Left kidney (tissue), 8 donors: Measurements from ENCODE around the gene CAST. TPM values are rescaled to one million over a fixed set of nuclear protein-coding genes. Genes with fewer than 3 reads are reported as not detected.
"Not testable (repeated sequence)": the region's sequence is repeated elsewhere in the genome, so short reads cannot be mapped to it uniquely, and the experiment has no call there.

Source experiments
- DNase-seq: peaks from one replicate; pipeline ENCODE4 v3.0.0-alpha.2; 2013
- long read RNA-seq, 8 donors: transcript quantifications; one replicate each; lab custom pipeline, GENCODE V29; 2026
- polyA plus RNA-seq: library from polyadenylated mRNA; unstranded; fragments of 120-200 nt; gene quantifications from one replicate; pipeline ENCODE4 v1.2.1, GENCODE V29; 2013; ENCODE audit not compliant: insufficient read length

Gene CAST
- polyA plus RNA-seq: 138 TPM
- long read RNA-seq, donor 1, partial matches to known transcripts: 94 of 95 reads
- long read RNA-seq, donor 1, other reads (novel, unspliced or antisense): 0 of 95 reads
- long read RNA-seq, donor 2, full-length matches to known transcripts: 1 of 17 reads
- long read RNA-seq, donor 2, partial matches to known transcripts: 16 of 17 reads
- long read RNA-seq, donor 2, other reads (novel, unspliced or antisense): 0 of 17 reads
- long read RNA-seq, donor 3, full-length matches to known transcripts: 6 of 29 reads
- long read RNA-seq, donor 3, partial matches to known transcripts: 23 of 29 reads
- long read RNA-seq, donor 3, other reads (novel, unspliced or antisense): 0 of 29 reads
- long read RNA-seq, donor 4: 0 reads
- long read RNA-seq, donor 5, full-length matches to known transcripts: 7 of 7 reads
- long read RNA-seq, donor 5, partial matches to known transcripts: 0 of 7 reads
- long read RNA-seq, donor 5, other reads (novel, unspliced or antisense): 0 of 7 reads
- long read RNA-seq, donor 6, full-length matches to known transcripts: 3 of 14 reads
- long read RNA-seq, donor 6, partial matches to known transcripts: 11 of 14 reads
- long read RNA-seq, donor 6, other reads (novel, unspliced or antisense): 0 of 14 reads
- long read RNA-seq, donor 7, partial matches to known transcripts: 0 of 2 reads
- long read RNA-seq, donor 7, other reads (novel, unspliced or antisense): 0 of 2 reads
- long read RNA-seq, donor 8, full-length matches to known transcripts: 2 of 2 reads
- long read RNA-seq, donor 8, partial matches to known transcripts: 0 of 2 reads
- long read RNA-seq, donor 8, other reads (novel, unspliced or antisense): 0 of 2 reads

- peak; percentile 56 for DNase-seq
Observed at GRCh38 chr5:96661855-96662724, at the start of gene CAST. CAST (plus strand) TSS chr5:96662376; CDS start chr5:96662423, 47 bp downstream.

GRCh38 chr5:96614110-96614691, 48.0 kb upstream of the CAST start:
- peak; percentile 77 for DNase-seq

GRCh38 chr5:96615223-96615622, 47.0 kb upstream of the CAST start:
- DNase-seq: no peak

GRCh38 chr5:96616801-96617200, 45.4 kb upstream of the CAST start:
- DNase-seq: no peak

GRCh38 chr5:96618311-96619016, 43.7 kb upstream of the CAST start:
- not testable (repeated sequence) for DNase-seq

GRCh38 chr5:96619946-96620345, 42.2 kb upstream of the CAST start:
- no peak for DNase-seq

- DNase-seq: no peak
Observed at GRCh38 chr5:96624596-96624995, 37.6 kb upstream of the CAST start.

- no peak for DNase-seq
Observed at GRCh38 chr5:96625365-96625764, 36.8 kb upstream of the CAST start.

GRCh38 chr5:96626956-96627355, 35.2 kb upstream of the CAST start:
- DNase-seq: no peak

GRCh38 chr5:96627792-96628398, 34.3 kb upstream of the CAST start:
- no peak for DNase-seq

- DNase-seq: no peak
Observed at GRCh38 chr5:96628406-96628805, 33.8 kb upstream of the CAST start.

- DNase-seq: no peak
Observed at GRCh38 chr5:96629774-96630173, 32.4 kb upstream of the CAST start.

- DNase-seq: no peak
Observed at GRCh38 chr5:96633820-96634219, 28.4 kb upstream of the CAST start.

GRCh38 chr5:96634881-96635280, 27.3 kb upstream of the CAST start:
- no peak for DNase-seq

- no peak for DNase-seq
Observed at GRCh38 chr5:96636046-96636445, 26.1 kb upstream of the CAST start.

- no peak for DNase-seq
Observed at GRCh38 chr5:96636594-96636993, 25.6 kb upstream of the CAST start.

GRCh38 chr5:96637196-96637595, 25.0 kb upstream of the CAST start:
- no peak for DNase-seq

- DNase-seq: no peak
Observed at GRCh38 chr5:96638561-96638960, 23.6 kb upstream of the CAST start.

- no peak for DNase-seq
Observed at GRCh38 chr5:96640696-96641095, 21.5 kb upstream of the CAST start.
